ENCODE data around the gene NMNAT1. TPM values are rescaled to one million over a fixed set of nuclear protein-coding genes. Genes with fewer than 3 reads are reported as not detected.

The NMNAT1 gene
- total RNA-seq, 1 experiment from 2014 or later = 7.6 TPM

DNA sequence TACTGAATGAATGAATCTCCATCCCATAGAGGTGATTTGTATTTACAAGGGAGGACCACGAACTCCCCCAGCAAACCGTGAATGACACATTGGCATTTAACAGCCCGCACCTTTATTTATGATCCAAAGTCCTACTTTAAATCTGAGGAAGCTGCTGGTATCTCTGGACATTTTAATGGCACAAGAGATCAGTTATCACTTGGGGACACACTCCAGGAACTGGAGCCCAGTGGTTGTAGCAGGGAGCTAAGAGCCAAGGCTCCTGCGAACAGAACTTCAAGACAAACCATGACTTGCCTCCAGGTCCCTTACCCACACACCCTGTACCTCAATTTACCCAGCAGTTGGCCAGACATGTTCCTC lies 34.4 kb upstream of the NMNAT1 start:
- ChIA-PET POLR2A (no interaction called here), CTCF (no interaction called here)
- Histone ChIP-seq H3K4me1 (ENCODE audit: control insufficient read depth, insufficient read depth, low read length) (peaks cover 8% of the 10 kb centered on the region), H3K36me3 (ENCODE audit: control insufficient read depth, insufficient read depth, low read length) (no peaks in the 10 kb centered on the region; the same call in 1 of the 2 replicates), H3K27me3 (ENCODE audit: control insufficient read depth, insufficient read depth, low read length) (no peaks in the 10 kb centered on the region), H3K27ac (ENCODE audit: low read length) (peak overlapping the region; percentile 60), H3K4me3 (ENCODE audit: low read depth in 2 of 2, low read length in 2 of 2) (peak overlapping the region; percentile 62 to 68), H3K9me3 (ENCODE audit: control insufficient read depth, insufficient read depth, low read depth, low read length) (no peaks in the 10 kb centered on the region)
- in situ Hi-C loops (cut with HindIII; ENCODE audit: low pct_unique_long_range_greater_than_20kb, low sequenced_read_pairs) = no loop called here
- intact Hi-C loops (cut with micrococcal nuclease; ENCODE audit: unreplicated experiment) = no loop called here
- TF ChIP-seq TCF7L2 (IDR thresholded peaks at IDR 0.05; ENCODE audit: low read depth, low read length) (no peak), SIN3A (IDR thresholded peaks at IDR 0.05; ENCODE audit: borderline replicate concordance, insufficient read depth, low read depth, low read length) (no peak), POLR2AphosphoS5 (IDR thresholded peaks at IDR 0.05; ENCODE audit: low read depth, low read length) (no peak)
- TF ChIP-seq, protein P1, sequence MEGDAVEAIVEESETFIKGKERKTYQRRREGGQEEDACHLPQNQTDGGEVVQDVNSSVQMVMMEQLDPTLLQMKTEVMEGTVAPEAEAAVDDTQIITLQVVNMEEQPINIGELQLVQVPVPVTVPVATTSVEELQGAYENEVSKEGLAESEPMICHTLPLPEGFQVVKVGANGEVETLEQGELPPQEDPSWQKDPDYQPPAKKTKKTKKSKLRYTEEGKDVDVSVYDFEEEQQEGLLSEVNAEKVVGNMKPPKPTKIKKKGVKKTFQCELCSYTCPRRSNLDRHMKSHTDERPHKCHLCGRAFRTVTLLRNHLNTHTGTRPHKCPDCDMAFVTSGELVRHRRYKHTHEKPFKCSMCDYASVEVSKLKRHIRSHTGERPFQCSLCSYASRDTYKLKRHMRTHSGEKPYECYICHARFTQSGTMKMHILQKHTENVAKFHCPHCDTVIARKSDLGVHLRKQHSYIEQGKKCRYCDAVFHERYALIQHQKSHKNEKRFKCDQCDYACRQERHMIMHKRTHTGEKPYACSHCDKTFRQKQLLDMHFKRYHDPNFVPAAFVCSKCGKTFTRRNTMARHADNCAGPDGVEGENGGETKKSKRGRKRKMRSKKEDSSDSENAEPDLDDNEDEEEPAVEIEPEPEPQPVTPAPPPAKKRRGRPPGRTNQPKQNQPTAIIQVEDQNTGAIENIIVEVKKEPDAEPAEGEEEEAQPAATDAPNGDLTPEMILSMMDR (IDR thresholded peaks at IDR 0.05) = no peak
- TF ChIP-seq, protein P2, sequence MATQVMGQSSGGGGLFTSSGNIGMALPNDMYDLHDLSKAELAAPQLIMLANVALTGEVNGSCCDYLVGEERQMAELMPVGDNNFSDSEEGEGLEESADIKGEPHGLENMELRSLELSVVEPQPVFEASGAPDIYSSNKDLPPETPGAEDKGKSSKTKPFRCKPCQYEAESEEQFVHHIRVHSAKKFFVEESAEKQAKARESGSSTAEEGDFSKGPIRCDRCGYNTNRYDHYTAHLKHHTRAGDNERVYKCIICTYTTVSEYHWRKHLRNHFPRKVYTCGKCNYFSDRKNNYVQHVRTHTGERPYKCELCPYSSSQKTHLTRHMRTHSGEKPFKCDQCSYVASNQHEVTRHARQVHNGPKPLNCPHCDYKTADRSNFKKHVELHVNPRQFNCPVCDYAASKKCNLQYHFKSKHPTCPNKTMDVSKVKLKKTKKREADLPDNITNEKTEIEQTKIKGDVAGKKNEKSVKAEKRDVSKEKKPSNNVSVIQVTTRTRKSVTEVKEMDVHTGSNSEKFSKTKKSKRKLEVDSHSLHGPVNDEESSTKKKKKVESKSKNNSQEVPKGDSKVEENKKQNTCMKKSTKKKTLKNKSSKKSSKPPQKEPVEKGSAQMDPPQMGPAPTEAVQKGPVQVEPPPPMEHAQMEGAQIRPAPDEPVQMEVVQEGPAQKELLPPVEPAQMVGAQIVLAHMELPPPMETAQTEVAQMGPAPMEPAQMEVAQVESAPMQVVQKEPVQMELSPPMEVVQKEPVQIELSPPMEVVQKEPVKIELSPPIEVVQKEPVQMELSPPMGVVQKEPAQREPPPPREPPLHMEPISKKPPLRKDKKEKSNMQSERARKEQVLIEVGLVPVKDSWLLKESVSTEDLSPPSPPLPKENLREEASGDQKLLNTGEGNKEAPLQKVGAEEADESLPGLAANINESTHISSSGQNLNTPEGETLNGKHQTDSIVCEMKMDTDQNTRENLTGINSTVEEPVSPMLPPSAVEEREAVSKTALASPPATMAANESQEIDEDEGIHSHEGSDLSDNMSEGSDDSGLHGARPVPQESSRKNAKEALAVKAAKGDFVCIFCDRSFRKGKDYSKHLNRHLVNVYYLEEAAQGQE (IDR thresholded peaks at IDR 0.05; ENCODE audit: insufficient read depth in 1 of 2, low read depth in 2 of 2, low read length in 1 of 2) = no peak
- no peak for DNase-seq (ENCODE audit: low read depth, low spot score)
- ATAC-seq = no peak
- BruUV-seq (replicated peaks) = TSS peak; percentile 61

DNA sequence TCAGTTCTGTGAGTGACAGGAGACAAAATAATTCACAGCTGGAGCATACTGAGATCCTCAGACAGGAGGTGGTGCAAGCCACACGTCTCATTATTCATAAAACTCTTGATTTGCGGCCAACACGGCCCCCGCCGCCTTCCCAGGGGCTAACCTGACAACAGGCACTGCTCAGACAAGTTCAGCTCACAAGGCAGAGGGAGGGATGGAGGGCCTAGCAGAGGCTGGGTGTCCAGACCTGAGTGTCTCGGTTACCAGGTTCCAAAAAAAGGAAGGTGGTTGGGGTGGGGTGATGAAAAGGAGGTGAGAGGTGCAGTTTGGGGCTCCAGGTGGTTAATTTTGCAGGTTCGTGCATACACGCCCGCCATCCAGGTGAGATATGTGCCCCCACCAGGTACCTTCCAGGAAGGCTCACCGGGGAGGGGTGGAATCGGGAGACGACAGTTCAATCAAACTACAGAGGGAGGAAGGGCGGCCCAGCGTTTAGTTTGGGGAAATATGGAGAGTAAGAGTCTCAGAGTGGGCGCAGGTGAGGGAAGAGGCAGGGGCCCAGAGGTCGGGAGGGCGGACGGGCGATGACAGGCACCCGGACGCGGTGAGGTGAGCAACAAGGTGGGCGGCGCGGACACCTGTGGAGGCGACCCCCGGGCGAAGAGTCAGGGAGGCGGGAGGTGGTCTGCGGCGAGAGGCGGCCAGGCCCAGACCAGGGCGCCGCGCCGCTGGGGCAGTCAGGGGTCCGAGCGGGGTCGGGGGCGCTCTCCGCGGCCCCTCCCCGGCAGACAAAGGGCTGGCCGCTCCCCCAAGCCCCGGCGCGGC lies 33.8 kb upstream of the NMNAT1 start:
- Histone ChIP-seq H3K27me3 (ENCODE audit: control insufficient read depth, insufficient read depth, low read length) (no peaks in the 10 kb centered on the region), H3K9me3 (ENCODE audit: control insufficient read depth, insufficient read depth, low read depth, low read length) (no peaks in the 10 kb centered on the region), H3K4me1 (ENCODE audit: control insufficient read depth, insufficient read depth, low read length) (peaks cover 8% of the 10 kb centered on the region), H3K27ac (ENCODE audit: low read length) (peak overlapping the region; percentile 60), H3K36me3 (ENCODE audit: control insufficient read depth, insufficient read depth, low read length) (no peaks in the 10 kb centered on the region; the same call in 1 of the 2 replicates), H3K4me3 (ENCODE audit: low read depth in 2 of 2, low read length in 2 of 2) (peak overlapping the region; percentile 62 to 68)
- in situ Hi-C loops (cut with HindIII; ENCODE audit: low pct_unique_long_range_greater_than_20kb, low sequenced_read_pairs) (no loop called here), intact Hi-C loops (cut with micrococcal nuclease; ENCODE audit: unreplicated experiment) (no loop called here)
- no peak for DNase-seq (ENCODE audit: low read depth, low spot score)
- no TSS peak for BruUV-seq (replicated peaks)
- no peak for TF ChIP-seq TCF7L2 (IDR thresholded peaks at IDR 0.05; ENCODE audit: low read depth, low read length)
- no peak for TF ChIP-seq SIN3A (IDR thresholded peaks at IDR 0.05; ENCODE audit: borderline replicate concordance, insufficient read depth, low read depth, low read length)
- TF ChIP-seq POLR2AphosphoS5 (IDR thresholded peaks at IDR 0.05; ENCODE audit: low read depth, low read length) = no peak
- TF ChIP-seq, protein P1 (IDR thresholded peaks at IDR 0.05) = no peak
- TF ChIP-seq, protein P2 (IDR thresholded peaks at IDR 0.05; ENCODE audit: insufficient read depth in 1 of 2, low read depth in 2 of 2, low read length in 1 of 2) = no peak
- ChIA-PET CTCF (no interaction called here), POLR2A (no interaction called here)
- no peak for ATAC-seq
